Epithelial cell of esophagus (primary cell): ENCODE measurements around the gene PSMD13.

Experiments
- DNase-seq: peaks from one replicate; pipeline ENCODE4 v3.0.0; 2010; ENCODE audit warnings: low read depth
- H3K4me3 ChIP-seq: 2 replicates; pipeline ENCODE4 v1.5.1; 2011; ENCODE audit warnings: mild to moderate bottlenecking, low read length, control low read depth
- TF ChIP-seq, protein P1 (sequence below): IDR thresholded peaks from 2 replicates; pipeline ENCODE4 v1.5.1; 2011; ENCODE audit warnings: low read depth, mild to moderate bottlenecking, low read length, control low read depth, inconsistent platforms; ENCODE audit not compliant: insufficient read depth; ENCODE audit errors: missing control alignments

Gene PSMD13

DNA sequence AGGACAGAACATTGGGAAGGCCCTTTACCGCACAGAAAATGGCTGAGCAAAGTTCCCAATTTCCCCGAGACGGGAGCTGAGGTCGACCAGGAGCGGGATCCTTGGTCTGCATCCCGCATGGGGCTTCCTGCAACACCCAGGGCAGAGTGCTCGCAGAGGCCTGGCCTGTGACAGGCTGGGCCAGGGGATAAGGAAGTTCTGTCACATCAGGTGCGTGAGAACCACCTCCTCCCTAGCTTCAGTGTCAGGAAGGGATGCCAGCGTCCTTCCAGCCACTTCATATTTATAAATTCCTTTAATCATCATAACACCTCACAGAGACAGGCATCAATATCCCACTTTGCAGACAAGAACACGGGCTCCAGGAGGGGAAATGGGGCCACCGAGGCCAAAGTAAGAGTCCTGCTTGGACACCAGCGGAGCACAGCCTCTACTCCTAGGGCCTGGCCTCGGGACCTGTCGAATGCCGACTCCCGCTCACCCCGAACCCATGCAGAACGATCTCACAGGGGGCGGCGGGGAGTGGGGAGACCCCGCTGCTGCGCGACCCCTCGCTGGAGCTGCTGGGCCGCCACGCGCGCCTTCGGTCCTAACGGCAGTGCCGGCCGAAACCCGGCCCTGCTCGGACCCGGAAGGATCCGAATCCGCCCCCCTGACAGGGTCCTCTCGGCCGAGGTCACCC is 30.1 kb upstream of the PSMD13 start:
- no peak for DNase-seq
- TF ChIP-seq, protein P1, sequence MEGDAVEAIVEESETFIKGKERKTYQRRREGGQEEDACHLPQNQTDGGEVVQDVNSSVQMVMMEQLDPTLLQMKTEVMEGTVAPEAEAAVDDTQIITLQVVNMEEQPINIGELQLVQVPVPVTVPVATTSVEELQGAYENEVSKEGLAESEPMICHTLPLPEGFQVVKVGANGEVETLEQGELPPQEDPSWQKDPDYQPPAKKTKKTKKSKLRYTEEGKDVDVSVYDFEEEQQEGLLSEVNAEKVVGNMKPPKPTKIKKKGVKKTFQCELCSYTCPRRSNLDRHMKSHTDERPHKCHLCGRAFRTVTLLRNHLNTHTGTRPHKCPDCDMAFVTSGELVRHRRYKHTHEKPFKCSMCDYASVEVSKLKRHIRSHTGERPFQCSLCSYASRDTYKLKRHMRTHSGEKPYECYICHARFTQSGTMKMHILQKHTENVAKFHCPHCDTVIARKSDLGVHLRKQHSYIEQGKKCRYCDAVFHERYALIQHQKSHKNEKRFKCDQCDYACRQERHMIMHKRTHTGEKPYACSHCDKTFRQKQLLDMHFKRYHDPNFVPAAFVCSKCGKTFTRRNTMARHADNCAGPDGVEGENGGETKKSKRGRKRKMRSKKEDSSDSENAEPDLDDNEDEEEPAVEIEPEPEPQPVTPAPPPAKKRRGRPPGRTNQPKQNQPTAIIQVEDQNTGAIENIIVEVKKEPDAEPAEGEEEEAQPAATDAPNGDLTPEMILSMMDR, result no peak
- H3K4me3 ChIP-seq, result peak overlapping the region; percentile 70

DNA sequence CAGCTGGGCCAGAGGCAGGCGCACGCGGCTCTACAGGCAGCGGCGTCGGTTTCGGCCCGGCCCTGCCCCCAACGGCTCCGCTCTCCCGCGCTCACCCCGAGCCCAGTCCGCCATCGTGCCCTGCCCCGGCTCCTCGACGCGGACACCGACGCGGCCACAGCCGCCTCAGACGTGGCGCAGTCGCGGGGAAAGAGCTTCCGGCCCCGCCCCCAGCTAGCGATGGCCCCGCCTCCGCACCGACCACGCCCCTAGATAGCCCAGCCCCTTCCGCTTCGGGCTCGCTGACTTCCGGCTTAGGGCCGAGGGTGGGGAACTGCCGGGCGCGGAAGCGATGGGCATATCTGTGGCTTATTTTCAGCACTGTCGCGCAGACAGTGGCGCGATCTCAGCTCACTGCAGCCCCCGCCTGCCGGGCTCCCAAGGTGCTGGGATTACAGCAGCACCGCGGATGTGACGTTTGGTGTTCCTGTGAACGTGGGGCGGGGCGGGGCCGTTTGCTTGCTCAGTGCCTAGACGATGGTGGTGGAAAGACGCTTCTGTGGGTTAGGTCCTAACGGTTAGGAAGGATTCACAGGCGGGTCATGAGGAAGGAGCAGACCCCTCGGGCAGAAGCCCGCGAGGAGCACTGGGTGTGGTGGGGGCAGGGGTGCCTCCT is 29.4 kb upstream of the PSMD13 start, which contains the start of the genes BET1L and RIC8A:
TSS of gene BET1L (minus strand) at position 192 of the 655 bp plus-strand sequence. CDS start at position 114, 78 bp downstream.
TSS of gene RIC8A (plus strand) at position 501 of the 655 bp plus-strand sequence. CDS start 1,147 bp downstream, outside the sequence.
- TF ChIP-seq, protein P1, result no peak
- DNase-seq, result peak; percentile 98
- peak within 1 kb of the TSS; percentile 70 for H3K4me3 ChIP-seq

DNA sequence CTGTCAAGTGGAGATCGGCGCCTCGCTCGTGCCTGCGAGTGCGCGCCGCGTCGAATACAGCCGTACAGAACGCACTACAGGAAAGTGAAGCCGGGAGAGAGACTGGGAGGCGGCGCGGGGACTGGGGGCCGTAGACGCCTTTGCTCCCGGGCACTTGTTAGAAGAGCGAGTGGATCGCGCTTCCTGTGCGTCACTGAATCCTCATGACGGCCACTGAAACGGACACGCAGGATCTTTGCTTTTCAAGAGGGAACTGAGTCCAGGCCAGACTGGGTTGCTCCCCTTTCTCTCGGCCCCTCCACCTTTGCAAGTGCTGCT is 29.0 kb upstream of the PSMD13 start:
- H3K4me3 ChIP-seq, result peak overlapping the region; percentile 70
- peak; percentile 58 for DNase-seq
- TF ChIP-seq, protein P1, result no peak

DNA sequence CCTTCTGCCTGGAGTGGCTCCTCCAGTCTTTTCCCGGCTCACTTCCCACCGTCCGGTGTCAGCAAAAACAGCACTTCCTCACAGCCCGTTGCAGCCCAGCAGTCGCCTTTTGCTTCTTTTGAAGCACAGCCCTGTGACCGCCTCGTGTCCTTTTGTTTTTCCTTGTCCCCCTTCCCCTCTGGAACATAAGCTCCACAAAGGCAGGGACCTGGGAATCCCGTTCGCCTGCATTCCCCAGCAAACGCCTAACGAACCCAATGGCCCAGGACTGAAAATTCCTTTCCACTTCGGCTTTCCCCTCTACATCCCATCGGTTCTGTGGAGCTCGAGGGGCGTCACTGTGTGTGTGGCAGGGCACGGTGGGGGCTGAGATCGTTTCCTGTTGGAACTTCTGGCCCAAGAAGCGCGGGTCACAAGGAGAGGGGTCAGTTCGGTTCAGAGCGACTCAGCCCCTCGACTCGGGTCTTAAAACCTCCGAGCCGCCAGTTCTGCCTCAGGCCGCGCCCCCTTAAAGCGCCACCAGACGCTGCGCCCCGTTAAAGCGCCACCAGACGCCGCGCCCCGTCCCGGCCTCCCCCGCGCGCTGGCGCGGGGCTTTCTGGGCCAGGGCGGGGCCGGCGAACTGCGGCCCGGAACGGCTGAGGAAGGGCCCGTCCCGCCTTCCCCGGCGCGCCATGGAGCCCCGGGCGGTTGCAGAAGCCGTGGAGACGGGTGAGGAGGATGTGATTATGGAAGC is 28.4 kb upstream of the PSMD13 start:
- TF ChIP-seq, protein P1, result no peak
- peak; percentile 81 for DNase-seq
- peak overlapping the region; percentile 70 for H3K4me3 ChIP-seq

DNA sequence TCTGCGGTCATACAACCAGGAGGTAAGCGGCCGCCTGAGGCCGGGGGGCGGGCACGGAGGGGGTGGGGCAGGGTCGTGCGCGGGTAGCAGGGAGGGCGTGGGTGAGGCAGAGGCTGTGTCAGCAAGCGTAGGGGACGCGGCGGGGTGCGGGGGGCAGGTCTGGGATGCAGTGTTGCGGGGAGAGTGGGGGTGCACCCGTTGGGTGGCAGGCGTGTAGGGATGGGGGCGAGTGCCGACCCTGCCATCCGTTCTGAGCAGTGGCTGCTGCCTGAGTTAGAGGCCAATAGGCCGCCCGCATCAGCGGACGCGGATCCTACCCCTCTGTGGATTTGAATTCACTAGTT is 27.9 kb upstream of the PSMD13 start:
- TF ChIP-seq, protein P1, result no peak
- no peak for DNase-seq
- H3K4me3 ChIP-seq, result peak overlapping the region; percentile 70

DNA sequence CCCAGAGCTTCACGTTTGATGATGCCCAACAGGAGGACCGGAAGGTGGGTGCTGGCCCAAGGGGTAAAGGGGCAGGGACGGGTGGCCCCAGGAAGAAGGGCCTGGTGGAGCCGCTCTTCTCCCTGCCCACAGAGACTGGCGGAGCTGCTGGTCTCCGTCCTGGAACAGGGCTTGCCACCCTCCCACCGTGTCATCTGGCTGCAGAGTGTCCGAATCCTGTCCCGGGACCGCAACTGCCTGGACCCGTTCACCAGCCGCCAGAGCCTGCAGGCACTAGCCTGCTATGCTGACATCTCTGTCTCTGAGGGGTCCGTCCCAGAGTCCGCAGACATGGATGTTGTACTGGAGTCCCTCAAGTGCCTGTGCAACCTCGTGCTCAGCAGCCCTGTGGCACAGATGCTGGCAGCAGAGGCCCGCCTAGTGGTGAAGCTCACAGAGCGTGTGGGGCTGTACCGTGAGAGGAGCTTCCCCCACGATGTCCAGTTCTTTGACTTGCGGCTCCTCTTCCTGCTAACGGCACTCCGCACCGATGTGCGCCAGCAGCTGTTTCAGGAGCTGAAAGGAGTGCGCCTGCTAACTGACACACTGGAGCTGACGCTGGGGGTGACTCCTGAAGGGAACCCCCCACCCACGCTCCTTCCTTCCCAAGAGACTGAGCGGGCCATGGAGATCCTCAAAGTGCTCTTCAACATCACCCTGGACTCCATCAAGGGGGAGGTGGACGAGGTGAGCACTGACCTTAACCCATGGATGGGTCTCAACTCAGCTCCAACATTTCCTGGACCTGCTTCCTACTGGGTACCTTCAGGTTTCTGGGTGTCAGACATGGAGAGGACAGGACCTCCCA is 27.3 kb upstream of the PSMD13 start:
- H3K4me3 ChIP-seq, result peak overlapping the region; percentile 70
- TF ChIP-seq, protein P1, result no peak
- DNase-seq, result no peak
